Esophagus squamous epithelium (tissue), 4 donors: ENCODE measurements around the gene SNAI1.

Experiments used
- POLR2A ChIP-seq, 4 donors: fragments of 450-650 bp; IDR thresholded peaks; one replicate each; pipeline ENCODE4 v1.6.1; 2017; ENCODE audit warnings: antibody characterized with exemption in 4 of 4, mild to moderate bottlenecking in 4 of 4, moderate library complexity in 3 of 4
- TF ChIP-seq, protein P1 (sequence below), 6 experiments: fragments of 450-650 bp in 4 of 6; fragments of 200-600 bp in 2 of 6; sonication (generic) in 2 of 6; IDR thresholded peaks; one replicate each; pipeline ENCODE4 v1.5.1; 2016 to 2019; ENCODE audit warnings: antibody characterized with exemption in 6 of 6, mild to moderate bottlenecking in 4 of 6, moderate library complexity in 4 of 6

DNA sequence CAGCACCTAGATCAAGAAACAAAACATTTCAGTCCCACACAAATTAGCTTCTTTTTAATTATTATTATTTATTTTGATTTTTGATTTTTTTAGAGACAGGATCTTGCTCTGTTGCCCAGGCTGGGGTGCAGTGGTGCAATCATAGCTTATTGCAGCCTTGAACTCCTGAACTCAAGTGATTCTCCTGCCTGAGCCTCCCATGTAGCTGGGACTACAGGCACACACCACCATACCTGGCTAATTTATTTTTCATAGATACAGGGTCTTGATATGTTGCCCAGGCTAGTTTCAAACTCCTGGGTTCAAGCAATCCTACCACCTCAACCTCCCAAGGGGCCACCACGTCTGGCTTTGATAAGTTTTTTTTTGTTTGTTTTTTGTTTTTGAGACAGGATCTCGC is 24.6 kb downstream of the SNAI1 start:
- TF ChIP-seq, protein P1, sequence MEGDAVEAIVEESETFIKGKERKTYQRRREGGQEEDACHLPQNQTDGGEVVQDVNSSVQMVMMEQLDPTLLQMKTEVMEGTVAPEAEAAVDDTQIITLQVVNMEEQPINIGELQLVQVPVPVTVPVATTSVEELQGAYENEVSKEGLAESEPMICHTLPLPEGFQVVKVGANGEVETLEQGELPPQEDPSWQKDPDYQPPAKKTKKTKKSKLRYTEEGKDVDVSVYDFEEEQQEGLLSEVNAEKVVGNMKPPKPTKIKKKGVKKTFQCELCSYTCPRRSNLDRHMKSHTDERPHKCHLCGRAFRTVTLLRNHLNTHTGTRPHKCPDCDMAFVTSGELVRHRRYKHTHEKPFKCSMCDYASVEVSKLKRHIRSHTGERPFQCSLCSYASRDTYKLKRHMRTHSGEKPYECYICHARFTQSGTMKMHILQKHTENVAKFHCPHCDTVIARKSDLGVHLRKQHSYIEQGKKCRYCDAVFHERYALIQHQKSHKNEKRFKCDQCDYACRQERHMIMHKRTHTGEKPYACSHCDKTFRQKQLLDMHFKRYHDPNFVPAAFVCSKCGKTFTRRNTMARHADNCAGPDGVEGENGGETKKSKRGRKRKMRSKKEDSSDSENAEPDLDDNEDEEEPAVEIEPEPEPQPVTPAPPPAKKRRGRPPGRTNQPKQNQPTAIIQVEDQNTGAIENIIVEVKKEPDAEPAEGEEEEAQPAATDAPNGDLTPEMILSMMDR (IDR thresholded peaks at IDR 0.05), result no peak
- TF ChIP-seq POLR2A (IDR thresholded peaks at IDR 0.05), result no peak
